Stimulated activated CD8-positive, alpha-beta memory T cell treated with anti-CD3 and anti-CD28 coated beads, Interleukin-15, amount 100 ng/mL, for 1 hour (primary cell): ENCODE measurements around the gene CPNE7.
A peak's percentile ranks its signal among the peaks of the same experiment; 100 is the strongest.
"Not testable (repeated sequence)": the region's sequence is repeated elsewhere in the genome, so short reads cannot be mapped to it uniquely, and the experiment has no call there.

Source experiments
- DNase-seq: peaks from one replicate; pipeline ENCODE4 v3.0.0-alpha.2; 2020; ENCODE audit warnings: low read depth

Gene CPNE7

GRCh38 chr16:89583895-89584644, 8.5 kb downstream of the CPNE7 start:
- DNase-seq: no peak

- DNase-seq: no peak
Observed at GRCh38 chr16:89584768-89585549, 9.4 kb downstream of the CPNE7 start.

GRCh38 chr16:89586218-89586617, 10.7 kb downstream of the CPNE7 start:
- no peak for DNase-seq

DNA sequence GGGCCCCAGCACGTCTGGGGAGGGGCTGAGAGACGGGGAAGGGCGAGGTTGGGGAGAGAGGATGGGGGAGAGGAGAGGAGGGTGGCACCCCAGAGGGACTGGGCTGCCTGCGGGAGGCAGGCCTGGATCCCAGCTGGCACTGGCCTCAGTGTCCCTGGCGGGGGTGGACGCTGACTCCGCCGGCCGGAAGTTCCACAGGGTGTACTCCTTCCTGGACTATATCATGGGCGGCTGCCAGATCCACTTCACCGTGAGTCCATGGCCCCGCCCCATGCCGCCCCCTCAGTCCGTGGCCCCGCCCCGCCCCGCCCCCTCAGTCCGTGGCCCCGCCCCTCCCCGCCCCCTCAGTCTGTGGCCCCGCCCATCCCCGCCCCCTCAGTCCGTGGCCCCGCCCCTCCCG, 11.3 kb downstream of the CPNE7 start:
- DNase-seq: no peak

DNA sequence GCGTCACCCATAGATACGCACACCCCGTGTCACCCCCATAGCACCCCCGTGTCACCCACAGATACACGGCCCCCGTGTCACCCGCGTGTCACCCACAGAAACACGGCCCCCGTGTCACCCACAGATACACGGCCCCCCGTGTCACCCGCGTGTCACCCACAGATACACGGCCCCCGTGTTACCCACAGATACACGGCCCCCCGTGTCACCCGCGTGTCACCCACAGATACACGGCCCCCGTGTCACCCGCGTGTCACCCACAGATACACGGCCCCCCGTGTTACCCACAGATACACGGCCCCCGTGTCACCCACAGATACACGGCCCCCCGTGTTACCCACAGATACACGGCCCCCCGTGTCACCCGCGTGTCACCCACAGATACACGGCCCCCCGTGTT, 12.1 kb downstream of the CPNE7 start:
- not testable (repeated sequence) for DNase-seq

DNA sequence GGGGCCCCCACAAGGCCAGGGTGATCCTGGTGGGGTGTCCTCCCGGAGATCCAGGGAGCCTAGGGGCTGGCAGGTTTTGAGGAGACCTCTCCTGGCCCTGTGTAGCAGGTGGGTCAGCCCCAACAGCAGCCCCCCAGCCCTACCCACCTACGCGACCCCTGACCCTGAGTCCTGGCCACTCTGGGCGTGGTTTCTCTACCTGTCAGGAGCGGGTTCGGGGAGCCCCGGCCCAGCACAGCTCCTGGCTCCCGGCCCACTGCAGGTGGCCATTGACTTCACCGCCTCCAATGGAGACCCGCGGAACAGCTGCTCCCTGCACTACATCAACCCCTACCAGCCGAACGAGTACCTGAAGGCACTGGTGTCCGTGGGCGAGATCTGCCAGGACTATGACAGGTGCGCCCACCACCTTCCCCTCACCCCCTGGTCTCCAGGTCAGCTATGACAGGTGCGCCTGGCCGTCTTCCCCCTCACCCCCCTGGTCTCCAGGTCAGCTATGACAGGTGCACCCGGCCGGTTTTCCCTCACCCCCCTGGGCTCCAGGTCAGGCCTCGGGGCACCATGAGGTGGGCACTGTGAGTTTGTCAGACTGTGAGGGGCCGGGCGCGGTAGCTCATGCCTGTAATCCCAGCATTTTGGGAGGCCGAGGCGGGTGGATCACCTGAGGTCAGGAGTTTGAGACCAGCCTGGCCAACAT, 13.0 kb downstream of the CPNE7 start:
- DNase-seq: no peak

DNA sequence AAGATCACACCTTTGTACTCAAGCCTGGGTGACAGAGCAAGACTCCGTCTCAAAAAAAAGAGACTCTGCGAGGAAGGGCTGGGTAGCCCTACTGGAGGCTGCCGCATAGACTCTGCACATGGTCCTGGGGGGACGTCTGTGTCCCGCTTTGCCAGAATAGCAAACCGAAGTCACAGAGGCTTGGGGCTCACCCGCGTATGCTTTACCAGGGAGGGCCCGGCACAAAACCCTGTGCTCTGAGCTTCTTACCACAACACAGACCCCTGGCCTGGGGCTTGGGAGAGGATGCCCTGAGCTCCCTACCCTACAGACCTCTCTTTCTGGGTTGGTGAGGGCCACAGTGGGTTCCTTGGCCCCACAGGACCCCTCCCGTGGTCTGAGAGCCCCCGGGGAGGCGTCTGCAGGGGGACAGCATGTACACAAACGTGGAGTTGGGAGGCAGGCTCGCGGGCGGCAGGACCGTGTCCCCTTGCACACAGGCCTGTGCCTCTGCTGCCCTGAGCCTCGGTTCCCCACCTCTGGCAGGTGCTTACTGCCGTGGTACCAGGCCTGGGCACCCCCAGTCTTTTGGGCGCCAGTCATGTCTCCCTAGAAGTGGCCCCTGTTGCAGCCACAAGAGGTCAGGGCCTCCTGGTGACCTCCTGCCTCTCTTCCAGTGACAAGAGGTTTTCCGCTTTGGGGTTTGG, 13.8 kb downstream of the CPNE7 start:
- no peak for DNase-seq

GRCh38 chr16:89593841-89594240, 18.3 kb downstream of the CPNE7 start:
- DNase-seq: no peak

GRCh38 chr16:89595330-89596060, 19.9 kb downstream of the CPNE7 start:
- DNase-seq: no peak

- DNase-seq: no peak
Observed at GRCh38 chr16:89596061-89596689, 20.6 kb downstream of the CPNE7 start.

DNA sequence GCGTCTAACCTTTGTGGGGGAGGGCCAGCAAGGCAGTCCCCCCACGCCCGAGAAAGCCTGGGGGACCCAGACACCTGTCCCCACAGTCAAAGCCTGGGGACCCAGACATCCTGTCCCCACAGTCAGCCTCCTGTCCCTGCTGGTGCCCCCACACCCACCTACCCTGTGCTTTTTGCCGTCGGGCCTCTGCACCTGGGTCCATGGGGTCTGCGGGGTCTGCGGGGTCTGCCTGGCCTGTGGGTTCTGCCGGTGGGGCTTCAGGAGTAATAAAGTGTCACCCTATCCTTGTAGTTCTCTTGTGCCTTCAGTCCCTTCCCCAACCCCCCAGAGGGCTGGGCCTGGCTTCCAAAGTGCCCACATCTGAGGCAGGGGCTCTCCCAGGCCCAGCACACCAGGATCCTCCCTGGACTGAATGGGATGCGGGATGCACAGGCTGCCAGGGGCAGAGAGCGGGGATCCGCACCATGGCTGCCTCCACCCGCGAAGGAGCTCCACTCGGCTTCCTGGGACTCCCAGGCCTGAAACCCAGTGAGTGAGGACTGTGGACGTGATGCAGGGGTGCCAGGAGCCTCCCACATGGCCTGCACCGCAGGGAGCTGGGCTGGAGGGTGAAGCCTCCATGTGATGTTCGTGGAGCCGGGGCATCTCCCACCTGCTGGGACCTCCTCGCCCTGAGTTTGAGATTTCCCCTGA, 21.5 kb downstream of the CPNE7 start:
- no peak for DNase-seq

DNA sequence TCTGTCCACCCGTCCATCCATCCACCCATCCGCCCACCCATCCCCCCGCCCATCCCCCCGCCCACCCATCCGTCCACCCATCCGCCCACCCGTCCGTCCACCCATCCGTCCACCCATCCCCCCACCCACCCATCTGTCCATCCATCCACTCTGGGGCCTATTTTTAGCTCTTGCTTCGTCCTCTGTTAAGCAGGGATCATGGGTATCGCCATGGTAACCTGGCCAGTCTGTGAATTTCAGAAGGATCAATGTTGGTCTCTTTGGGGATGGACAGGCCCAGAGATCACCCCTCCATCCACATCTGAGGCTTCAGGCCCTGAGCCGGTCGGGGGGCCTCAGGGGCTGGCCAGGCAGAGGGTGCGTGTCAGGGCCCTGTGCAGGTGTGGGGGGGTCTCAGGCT, 22.6 kb downstream of the CPNE7 start:
- no peak for DNase-seq

- DNase-seq: no peak
Observed at GRCh38 chr16:89599451-89599858, 23.9 kb downstream of the CPNE7 start.

DNA sequence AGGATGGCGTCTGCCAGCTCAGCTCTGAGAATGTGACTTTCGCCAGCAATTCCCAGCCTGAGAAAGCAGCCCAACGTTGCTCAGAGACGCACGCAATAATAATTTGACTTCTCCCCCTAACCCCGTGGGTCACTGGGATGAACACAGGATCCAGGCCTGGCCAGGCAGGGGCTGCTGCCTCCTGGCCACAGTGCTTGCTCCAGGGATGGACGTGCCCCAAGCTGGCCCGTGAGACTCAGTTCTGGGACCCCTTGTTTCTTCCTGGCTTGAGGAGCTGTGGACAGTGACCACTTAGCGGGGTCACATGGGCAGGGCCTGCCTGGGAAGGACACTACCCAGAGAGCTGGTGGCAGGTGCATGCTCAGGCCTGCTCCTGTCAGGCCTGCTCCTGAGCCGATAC, 24.3 kb downstream of the CPNE7 start:
- DNase-seq: no peak

GRCh38 chr16:89600427-89600826, 24.9 kb downstream of the CPNE7 start:
- no peak for DNase-seq

- DNase-seq: no peak
Observed at GRCh38 chr16:89600956-89601355, 25.4 kb downstream of the CPNE7 start.

DNA sequence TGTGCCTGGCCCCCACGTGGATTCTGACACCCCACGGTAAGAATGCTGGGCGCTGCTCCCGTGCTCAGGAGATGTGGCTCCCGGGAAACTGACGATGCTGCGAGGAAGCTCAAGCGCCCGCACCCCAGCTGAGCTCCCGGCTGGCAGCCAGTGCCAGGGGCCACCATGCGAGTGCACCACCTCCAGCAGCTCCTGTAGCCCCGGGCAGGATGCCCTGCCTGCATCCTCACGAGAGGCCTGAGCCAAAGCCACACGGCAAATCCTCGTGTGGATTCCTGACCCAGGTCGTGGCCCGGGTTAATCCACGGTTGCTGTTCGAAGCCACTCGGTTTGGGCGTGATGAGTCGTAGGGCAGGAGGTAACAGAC, 26.3 kb downstream of the CPNE7 start:
- no peak for DNase-seq

DNA sequence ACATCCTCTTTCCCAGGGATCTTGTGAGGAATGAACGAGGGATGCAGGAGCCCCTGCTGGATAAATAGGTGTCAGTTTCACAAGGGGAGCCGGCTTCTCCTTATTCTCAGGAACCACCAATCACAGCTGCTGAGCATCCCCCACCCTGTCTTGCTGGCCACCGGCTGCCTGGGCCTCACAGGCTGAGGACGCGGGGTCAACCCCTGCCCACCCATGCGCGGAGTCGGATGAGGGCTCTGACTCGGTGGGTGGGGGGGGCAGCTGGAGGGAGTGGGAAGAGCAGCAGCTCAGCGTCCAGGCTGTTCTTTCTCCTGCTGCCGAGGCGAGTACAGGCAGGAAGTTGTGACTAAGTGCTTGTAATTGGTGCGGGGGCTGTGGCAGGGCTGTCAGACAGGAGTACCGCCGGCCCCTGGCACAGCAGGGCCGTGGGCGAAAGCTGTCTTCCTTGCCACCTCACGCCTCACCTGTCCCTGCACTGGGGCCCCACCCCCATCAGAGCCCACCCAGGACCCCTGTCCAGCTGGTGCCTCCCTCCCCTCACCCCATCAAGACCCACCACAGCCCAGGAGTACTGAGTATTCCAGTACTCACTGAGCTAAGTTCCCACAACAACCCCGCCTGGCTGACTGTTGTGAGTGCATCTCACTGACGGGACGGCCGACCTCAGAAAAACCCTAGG, 26.9 kb downstream of the CPNE7 start:
- DNase-seq: peak; percentile 14

DNA sequence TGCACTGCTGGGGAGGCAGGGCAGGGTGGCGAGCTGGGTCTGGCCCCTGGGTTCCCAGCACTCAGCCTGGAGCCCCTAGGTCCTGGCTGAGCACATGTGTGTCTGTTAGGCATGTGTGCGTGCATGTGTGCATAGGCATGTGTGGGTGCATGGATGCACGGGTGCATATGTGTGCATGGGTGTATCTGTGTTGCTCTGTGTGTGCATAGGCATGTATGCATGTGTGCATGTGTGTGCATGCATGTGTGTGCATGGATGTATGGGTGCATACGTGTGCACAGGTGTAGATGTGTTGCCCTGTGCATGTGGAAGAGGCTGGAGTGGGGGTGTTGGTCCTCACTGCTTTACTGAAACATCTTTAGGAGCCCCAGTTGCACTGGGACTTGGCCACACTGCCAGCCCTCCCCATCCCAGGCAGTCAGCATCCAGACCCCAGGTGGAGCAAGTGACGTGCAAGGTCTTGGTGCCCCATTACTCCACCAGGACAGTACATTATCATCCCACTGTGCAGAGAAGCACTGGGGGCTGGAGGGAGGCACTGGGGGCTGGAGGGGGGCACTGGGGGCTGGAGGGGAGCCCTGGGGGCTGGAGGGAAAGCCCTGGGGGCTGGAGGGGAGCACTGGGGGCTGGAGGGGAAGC, 27.5 kb downstream of the CPNE7 start:
- no peak for DNase-seq

- DNase-seq: no peak
Observed at GRCh38 chr16:89604764-89605163, 29.2 kb downstream of the CPNE7 start.
